Measurements from ENCODE around the gene CCDC175.

The CCDC175 gene

DNA sequence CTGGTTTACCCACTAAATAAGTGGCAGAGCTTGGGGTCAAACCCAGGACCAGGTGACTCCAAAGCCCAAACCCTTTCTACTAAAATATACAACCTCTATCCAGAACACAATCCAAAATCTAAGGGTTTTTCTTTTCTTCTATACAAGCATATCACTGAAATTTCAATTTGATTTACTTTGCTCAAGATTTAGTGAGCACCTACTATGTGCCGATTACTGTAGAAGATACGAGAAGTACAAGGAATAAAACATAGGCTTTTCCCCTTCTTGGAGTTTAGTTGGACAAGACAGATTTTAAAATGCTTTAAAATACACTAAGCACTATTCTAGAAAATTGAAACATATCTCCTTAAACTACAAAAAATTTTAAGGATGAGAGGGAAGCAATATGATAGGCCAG lies 95.2 kb downstream of the CCDC175 start:
- ATAC-seq: no peak

DNA sequence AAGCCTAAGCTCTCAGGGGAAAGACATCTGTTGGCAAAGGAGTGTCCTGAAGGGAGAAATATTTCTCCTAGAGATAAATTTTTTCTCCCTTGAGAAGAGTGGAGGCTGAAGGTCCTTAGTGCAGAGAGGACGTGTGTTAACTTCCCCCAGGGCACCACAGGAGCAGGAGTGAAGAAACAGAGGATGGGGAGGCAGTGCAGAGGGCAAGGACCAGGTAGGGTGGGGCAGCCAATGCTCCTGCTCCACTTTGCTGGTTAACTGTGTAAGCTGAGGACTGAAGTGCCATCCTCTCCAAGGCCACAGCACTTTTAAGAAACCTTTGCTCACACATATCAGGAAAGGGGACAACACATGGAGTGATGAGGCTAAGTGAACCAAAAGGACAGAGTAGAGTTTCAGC lies 96.4 kb downstream of the CCDC175 start:
- ATAC-seq: no peak

DNA sequence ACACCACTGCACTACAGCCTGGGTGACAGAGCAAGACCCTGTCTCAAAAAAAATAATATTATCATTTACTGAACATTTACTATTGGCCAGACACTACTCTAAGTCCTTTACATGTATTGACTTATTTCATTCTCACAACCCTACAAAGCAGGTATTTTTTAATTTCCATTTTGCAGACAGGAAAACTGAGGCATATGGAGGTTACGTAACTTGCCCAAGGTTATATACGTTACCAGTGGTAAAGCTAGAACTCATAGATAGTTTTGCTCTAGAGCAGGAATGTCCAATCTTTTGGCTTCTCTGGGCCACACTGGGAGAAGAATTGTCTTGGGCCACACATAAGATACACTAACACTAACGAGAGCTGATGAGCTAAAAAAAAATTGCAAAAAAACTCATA lies 98.1 kb downstream of the CCDC175 start:
- ATAC-seq: no peak

DNA sequence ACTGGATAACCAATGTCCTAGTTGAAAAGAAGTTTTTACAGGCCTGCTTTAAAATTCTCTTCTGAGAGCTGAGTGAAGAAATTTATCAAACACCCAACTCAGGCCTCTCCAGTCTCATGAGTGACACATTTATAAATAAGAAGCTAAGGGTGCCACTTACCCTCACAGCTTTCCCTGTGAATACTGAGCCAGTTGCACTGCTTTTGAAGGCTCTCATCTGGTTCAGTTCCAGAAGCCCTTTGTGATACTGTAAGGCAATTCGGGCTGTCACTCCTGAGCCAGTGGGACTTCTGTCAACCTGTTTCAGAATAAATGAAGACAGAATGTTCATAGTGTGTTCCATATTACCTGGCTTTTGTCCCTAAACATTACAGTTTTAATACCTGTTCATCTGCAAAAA lies 100.9 kb downstream of the CCDC175 start:
- ATAC-seq: no peak

DNA sequence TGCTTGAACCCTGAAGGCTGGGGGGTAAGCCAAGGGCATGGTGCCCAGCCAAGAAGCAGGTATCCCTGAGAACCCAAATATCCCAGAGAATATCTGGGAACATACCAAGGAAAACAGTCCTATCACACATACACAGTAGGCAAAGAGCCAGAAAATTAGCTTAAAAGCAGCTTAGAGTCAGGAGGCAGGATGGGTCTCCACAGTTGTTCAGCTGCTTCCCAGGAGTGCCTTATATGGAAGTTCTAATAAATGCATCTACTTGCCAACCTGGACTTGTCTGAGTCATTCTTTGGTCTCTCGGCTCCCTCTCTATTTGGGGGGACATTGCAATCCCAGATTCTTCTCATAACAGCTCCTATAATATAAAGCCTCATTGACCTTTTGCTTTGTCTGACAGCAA lies 102.4 kb downstream of the CCDC175 start:
- no peak for ATAC-seq

DNA sequence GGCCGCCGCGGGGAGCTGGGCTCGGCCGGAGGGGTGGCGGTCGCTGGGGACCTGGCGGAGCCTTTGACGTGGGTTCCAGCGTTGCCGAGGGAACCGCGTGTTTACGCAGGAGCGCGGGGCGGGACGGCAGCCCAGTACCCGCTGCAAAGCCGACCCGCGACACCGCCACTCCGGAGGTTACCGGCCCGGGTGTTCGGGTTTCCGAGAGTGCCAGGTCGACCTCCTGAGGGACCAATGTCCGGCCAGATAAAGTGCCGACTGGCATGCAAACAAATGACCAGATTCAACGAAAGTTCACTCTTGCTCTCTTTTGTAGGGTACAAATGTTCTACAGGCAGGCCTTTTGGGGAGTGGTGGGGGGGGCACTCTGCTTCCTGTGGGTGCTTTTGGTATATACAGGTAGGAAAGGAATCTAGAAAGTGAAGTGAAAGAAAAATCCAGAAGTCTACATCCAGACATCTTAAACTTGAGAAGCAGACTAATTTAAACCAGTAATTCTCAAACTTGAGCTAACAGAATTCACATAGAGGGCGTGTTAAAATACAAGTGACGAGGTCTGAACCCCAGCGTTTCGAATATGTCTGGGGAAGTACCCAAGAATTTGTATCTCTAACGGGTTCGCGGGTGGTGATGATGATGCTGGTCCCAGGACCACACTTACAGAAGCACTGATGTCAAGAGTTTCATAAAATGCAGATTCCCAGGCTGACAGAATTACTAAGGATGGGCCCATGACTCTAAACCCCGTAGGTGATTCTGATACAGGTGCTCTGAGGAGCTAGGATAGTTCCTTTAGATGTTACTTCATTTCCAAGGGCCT lies 111.1 kb downstream of the CCDC175 start, which contains the start of gene GPR135:
Gene GPR135, minus strand, starts transcription at position 65 of the 820 bp plus-strand sequence. CDS start 154 bp downstream, outside the sequence.
- ATAC-seq: peak; percentile 30 to 37

DNA sequence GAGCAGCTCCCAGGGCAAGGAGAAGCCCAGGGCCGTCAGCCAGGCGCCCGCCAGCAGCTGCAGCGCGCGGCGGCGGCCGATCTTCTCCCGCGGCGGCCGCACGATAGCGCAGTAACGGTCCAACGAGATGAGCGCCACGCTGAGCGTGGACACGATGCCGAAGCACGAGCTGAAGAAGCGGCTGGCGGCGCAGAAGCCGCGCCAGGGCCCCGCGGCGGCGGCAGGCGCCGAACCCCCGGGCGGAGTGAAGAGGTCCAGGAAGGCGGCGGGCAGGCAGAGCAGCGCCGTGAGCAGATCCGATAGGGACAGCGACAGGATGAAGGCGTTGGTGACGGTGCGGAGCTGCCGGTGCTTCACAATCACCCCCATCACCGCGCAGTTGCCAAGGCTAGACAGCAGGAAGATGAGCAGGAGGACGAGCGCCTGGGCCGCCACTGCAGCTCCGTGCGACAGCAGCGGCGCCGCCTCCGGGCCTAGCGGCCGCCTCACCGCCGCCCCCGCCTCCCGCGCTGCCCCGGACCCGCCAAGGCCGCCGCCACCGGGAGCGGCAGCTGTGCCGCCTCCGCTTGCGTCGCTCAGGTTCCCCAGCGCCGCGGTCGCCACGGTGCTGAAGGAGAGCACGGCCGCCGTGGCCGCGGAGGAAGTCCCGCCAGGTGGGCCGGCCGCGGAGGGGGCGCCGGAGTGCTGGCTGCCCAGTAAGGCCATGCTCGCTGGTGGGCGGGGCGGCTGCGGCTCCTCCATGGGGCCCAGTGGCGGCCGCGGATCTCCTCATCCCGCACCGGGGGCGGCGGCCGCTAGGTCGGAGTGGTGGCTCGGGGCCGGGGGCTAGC lies 111.9 kb downstream of the CCDC175 start:
- peak; percentile 61 to 70 for ATAC-seq

DNA sequence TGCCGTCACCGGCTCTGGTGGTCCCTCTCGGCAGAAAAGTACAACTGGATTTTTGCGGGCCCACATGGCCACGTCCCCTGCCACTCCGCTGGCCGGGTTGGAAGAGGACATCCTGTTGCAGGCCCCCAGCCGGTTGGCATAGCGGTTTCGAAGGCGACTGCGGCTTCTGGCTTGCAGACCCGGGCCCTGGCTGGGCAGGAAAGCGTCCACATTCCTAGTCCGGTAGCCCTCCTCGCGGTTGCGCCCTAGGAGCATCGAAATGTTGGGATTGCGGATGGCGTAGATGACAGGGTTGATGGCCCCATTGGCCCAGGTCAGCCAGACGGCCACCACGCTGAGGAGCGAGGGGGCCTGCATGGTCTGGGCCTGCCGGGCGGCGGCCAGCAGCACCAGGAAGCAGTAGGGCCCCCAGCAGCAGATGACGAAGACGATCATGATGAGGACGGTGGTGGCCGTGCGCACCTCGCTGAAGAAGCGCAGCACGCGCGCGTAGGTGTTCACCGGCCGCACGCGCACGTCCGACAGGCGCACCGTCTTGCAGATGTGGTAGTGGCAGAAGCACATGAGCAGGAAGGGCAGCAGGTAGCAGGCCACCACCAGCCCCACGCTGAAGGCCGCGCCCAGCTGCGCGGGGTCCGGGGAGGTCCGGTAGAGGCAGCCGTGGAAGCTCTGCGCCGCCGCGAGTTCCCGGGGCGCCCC lies 112.7 kb downstream of the CCDC175 start:
- ATAC-seq: peak; percentile 33 to 54

DNA sequence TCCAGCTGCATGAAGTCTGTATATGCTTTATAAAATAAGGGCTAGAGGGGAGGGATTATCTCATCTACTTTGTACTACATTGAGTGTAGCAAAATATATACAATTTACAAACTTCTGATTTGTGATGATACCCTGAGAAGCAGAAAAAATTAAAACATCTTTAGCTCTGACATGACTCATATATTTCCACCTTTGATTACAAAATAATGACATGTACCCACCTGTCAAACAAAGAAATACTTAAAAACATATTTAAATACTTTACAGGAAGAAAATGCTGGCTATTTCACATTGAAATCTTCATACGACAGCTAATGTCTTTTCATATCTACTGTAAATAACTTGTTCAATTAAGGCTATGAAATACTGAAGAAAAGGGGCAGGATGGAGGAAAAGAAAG lies 114.7 kb downstream of the CCDC175 start:
- no peak for ATAC-seq

DNA sequence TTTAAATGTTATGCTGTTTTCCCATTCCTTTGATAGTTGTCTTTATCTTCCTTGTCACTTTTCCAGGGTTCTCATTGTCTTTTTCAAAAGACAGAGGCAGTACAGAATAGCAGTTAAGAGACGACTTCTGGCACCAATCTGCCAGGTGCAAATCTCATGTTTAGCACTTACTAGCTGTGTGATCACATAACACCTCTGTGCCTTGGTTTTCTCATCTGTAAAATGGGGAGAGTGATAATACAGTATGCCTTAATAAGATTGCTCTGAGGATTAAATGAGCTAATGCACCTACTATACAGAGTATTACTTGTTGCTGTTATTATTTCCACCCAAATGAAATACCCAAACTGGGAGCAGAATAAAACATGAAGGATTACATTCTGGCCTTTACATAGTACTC lies 116.2 kb downstream of the CCDC175 start:
- no peak for ATAC-seq

DNA sequence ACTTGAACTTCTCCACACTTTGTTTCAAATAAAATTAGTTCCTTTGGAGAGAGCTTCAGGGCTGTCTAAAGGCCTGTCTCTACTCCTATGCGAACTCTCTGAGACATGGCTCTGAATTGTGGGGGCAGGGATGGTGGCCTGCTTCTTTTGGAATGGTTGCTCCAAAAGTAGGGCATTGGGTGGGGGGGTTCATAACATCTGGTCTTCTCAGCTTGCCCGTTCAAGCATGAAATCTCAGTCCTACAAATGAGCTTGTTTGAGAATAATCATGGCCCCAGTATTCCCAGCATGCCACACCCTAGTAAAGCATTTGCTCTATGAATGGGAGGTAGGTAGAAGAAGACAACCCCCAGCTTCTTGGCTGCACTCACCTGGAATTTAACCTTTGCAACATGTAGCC lies 118.1 kb downstream of the CCDC175 start:
- no peak for ATAC-seq

DNA sequence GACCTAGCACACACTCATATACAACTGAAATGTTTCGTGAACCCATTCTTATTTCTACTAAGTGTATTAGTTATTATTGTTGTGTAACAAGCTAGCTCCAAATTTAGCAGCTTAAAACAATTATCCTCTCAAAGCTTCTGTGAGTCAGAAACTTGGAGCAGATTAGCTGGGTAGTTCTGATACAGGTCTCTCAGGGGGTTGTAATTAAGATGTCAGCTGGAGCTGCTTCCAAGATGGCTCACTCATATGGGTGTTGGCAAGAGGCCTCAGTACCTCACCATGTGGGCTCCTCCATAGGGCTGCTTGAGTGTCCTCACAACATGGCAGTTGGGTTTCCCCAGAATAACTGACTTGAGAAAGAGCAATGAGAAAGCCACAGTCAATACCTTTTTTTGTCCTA lies 121.2 kb downstream of the CCDC175 start:
- ATAC-seq: no peak

Data from activated CD4-positive, CD25-positive, alpha-beta regulatory T cell treated with anti-CD3 and anti-CD28 coated beads, Interleukin-2, amount 50 U/mL, for 24 hours (primary cell).